CD4-positive, alpha-beta T cell treated with Interleukin-6 at 100 ng/mL for 8 hours (primary cell): ENCODE measurements around the gene STARD13.

Source experiments
- DNase-seq: peaks from one replicate; pipeline ENCODE4 v3.0.0-alpha.2; 2020; ENCODE audit warnings: mixed read lengths, low spot score

Gene STARD13

DNA sequence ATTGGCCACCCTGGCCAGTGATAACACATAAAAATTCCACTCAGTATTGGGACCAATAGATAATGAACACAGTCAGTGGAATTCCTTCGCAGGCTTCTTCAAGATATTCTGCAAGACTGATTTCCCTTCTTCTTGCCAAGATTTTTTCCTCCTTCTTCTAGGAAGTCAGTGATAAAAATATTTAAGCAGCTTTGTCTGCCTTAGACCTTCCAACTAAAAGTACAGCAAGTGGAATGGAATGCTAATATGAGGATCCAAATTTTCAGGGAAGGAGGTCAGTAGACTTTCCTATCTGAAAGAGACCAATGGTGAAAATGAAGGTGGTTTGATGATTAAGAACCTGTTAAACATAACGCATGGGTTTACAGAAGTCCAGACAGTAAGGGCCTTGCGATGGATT lies 9.6 kb downstream of the STARD13 start:
- no peak for DNase-seq

DNA sequence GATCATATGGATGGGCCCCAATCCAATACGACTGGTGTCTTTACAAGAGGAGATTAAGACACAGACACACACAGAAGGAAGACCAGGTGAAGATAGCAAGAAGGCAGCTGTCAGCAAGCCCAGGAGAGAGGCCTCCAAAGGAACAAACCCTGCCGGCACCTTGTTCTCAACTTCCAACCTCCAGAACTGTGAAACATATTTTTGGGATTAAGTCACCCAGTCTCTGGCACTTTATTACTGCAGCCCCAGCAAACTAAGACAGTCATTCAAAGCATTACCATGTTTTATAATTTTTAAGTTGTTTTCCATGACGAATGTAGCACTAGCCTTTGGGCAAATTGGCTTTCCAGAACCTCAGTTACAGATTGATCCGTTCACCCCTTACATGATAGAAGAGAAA lies 11.3 kb downstream of the STARD13 start:
- DNase-seq: no peak

DNA sequence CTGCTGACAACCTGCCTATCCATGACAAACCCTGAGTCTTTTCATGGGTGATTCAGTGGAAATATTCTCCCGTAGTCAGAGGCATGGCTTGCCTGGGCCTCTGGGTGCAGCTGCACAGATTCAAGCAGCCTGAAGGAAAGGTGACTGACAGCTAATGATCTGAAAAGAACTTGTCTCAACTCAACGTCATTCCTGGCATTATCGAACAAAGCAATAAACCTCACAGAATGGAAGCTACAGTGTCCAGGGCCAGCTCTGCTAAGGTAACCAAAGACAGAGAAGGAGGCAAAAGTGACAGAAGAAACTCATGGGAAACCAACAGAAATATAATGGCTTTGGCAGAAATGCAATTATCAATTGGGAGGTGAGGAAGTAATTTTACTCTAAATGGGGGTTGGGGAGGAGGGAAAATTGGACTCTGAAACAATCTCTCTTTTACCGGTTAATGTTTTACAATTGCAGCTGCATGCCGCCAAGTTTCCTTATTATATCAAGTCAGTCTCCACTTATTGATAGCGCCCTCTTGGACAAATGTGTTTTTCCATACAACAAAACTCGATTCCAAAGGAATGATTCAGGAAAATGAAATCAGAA lies 12.9 kb downstream of the STARD13 start:
- DNase-seq: no peak

- DNase-seq: no peak
Measured at GRCh38 chr13:33271759-33272158, 13.8 kb downstream of the STARD13 start.

- no peak for DNase-seq
Measured at GRCh38 chr13:33270895-33271538, 14.5 kb downstream of the STARD13 start.

DNA sequence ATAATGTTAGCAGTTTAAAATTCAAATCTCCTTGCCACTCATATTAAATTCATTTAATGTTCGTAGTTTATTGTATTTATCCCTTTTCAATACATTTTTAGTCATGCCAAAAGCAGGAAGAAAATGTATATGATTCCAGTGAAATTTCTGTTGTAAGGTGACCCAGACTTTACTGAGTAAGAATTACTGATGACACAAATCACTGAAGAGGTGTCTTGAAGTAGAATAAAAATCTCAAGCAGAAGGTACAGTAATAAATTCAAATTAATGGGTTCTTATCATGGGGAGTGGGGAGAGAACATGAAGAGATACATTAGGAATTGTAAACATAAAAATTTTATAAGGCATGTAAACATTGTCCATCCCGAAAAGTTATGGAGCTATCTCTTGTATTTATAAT lies 19.9 kb downstream of the STARD13 start:
- no peak for DNase-seq

GRCh38 chr13:33265133-33265532 lies 20.4 kb downstream of the STARD13 start:
- DNase-seq: no peak

GRCh38 chr13:33264620-33264978 lies 21.0 kb downstream of the STARD13 start:
- DNase-seq: no peak

GRCh38 chr13:33263976-33264619 lies 21.5 kb downstream of the STARD13 start:
- DNase-seq: no peak

GRCh38 chr13:33263484-33263883 lies 22.1 kb downstream of the STARD13 start:
- no peak for DNase-seq

GRCh38 chr13:33262997-33263396 lies 22.6 kb downstream of the STARD13 start:
- no peak for DNase-seq

DNA sequence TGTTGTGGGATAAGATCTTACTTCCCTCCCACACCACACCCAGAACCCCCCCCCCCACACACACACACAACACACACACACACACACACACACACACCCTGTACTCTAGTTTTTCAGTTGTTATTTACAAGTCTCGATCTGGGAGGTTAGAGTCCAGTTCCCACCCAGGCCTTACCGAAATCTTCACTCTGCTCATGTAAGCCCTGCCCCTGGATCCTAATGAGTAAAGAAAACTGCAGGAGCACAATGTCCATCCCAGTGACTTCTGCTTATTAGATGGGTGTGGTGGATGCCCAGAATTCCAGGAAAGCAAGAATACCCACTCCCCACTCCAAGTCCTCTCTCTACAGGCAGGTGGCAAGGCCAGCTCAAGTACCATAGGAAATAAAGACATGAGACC lies 23.0 kb downstream of the STARD13 start:
- no peak for DNase-seq

- DNase-seq: no peak
Measured at GRCh38 chr13:33262062-33262487, 23.5 kb downstream of the STARD13 start.

GRCh38 chr13:33261387-33262061 lies 24.0 kb downstream of the STARD13 start:
- DNase-seq: no peak

DNA sequence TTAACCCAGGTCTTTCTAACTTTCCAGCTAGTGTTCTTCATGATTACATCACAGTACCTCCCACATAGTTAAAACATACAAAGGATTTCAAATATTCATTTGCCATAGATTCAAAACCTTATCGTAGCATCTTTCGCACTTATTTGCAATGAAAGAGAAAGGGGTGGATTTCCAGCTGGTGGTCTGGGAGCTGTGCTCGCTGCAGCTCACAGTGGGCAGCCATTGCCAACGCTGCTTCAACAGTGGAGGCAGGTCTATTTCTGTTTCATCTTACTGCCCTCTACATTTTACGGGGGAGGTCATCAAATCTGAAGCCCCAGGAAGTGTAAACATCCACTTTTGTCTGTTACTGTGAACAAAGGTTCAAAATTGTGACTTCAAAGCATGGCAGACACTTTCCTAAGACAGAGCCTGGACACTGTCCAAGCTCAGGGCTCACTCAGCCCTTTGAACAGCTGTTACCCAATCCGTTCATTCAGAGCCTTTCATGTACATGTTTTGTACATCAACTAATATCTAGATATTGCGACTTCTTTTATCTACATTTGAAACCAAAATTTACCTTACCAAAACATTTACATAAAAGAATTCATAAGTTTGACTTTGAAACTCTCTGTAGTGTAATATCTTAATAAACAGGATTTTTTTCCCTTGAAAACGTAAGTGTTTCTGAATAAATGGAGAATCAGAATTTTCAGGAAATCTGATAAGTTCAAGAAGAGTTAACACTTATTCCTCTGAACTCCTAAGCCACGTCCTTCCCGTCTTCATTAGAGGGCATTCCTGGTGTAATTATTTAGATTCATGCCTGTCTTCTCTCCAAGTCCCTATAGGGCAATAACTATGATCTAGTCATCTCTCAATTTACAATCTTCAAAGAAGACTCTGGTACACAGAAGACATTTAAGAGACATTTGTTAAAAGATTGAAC lies 25.1 kb downstream of the STARD13 start:
- no peak for DNase-seq

GRCh38 chr13:33259296-33259695 lies 26.3 kb downstream of the STARD13 start:
- no peak for DNase-seq

- DNase-seq: no peak
Measured at GRCh38 chr13:33258808-33259193, 26.8 kb downstream of the STARD13 start.

- no peak for DNase-seq
Measured at GRCh38 chr13:33257841-33258807, 27.4 kb downstream of the STARD13 start.

DNA sequence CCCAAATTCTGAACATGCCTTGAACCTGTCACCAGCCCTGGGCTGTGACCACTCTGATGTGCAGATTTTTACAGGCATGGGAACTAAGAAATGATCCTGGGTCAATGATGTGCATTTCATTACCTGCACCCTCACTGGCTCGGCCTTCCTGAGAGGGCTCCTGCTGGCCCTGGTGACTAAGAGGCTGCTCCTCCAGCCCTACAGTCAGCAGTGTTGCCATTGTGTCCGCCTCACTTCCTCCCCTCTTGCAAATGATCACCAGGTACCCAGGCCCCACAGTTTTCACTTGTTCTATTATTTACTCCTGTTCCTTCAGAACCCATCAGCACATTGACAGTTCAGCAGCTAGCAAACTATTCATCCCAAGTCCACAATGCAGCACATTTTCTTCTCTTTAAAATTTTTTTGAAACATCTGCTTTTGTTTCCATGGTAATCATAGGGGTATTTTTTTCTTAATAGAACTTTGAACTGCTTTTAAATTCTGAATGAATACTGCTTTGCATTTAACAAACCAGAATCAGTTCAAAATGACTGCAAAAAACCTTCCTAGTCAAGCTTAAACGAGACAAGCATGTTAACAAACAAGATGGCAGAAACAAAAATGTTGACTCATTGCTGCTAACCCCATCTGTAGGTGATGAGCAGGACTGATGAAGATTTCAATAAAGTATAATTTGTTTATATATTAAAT lies 29.3 kb downstream of the STARD13 start:
- no peak for DNase-seq

DNA sequence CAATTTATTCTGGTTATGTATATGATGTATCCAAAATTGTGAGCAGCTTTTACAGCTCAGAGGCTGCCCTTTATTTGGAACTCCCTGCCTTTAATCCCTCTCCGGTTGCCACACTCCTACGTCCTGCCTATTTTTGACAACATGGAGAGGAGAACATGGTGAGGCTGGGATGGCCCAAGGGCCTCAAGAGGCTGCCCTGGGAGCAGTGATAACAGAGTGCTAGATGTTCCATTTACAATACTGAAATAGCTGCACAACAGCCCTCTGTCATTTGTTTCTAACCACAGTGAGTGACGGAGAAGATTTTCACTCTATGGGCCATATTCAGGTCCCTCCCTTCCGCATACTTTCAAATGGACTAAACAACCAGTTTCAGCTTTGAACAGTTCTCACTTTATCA lies 33.4 kb downstream of the STARD13 start:
- no peak for DNase-seq
